ENCODE data around the gene PDLIM4. TPM values are rescaled to one million over a fixed set of nuclear protein-coding genes. Genes with fewer than 3 reads are reported as not detected.

The PDLIM4 gene
- total and polyA plus RNA-seq, 2 experiments from 2014 or later: 84.4 to 156 TPM

DNA sequence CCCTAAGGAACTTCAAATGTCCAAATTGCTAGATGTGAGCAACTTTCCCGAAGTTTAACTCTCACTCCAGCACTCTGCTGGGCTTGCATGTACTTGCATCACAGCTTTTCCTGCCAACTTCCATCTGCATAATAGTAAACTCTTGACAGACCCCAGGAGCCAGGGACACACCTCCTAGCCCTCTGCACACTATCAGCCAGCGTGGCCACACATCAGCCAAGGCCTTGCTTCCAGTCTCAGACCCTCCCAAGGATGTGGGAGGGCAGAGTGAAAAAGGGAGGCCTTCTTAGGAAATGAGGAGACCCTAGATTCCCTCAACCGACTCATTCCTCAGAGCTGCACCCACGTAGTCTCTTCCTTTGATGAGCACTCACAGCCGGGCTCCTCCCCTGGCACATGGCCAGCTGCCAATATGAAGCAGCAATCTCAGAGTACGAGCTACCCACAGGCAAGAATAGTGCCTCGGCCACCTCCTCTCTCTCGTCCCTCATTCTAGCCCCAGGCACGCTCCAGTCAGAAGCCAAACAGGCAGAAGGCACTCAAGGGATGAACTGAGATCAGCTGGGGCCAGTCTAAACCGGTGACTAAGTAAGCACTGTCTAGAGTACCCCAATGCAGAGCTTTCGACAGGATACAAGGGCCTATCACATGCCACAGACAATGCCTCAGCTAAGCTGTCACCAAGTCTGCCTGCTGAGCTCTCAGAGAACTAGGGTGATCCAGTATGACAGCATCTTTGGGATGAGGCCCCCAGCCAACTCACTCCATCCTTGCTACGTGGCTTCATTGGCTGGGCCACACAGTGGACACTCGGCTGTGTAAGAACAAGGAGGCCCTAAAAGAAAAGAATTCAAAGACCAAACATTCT, 32.1 kb upstream of the PDLIM4 start:
- in situ Hi-C loops (cut with MboI): no loop called here
- peak overlapping the region; percentile 94 for H3K9ac ChIP-seq
- WGBS, 2 experiments (ENCODE audit: low coverage in 1 of 2, low lambda C conversion rate in 2 of 2, missing lambda C conversion rate in 2 of 2): 1% methylated on average over 13 of the region's 13 CpGs
- H3K4me2 ChIP-seq (ENCODE audit: unreplicated experiment): peak overlapping the region; percentile 83
- peaks cover 54% of the 10 kb centered on the region for H3F3A ChIP-seq (ENCODE audit: insufficient read depth)
- peak; percentile 95 for DNase-seq
- H3K27me3 ChIP-seq (replicated peaks; ENCODE audit: insufficient read depth): no peaks in the 10 kb centered on the region
- H3K36me3 ChIP-seq (ENCODE audit: low read depth): no peaks in the 10 kb centered on the region
- no peaks in the 10 kb centered on the region; the same call in 1 of the 2 replicates for H4K20me1 ChIP-seq (ENCODE audit: insufficient read depth)
- H3K4me1 ChIP-seq (ENCODE audit: insufficient read depth): peaks cover 60% of the 10 kb centered on the region
- H3K9me2 ChIP-seq (ENCODE audit: insufficient read depth): no peaks in the 10 kb centered on the region
- H3K9me3 ChIP-seq (ENCODE audit: low read depth): no peaks in the 10 kb centered on the region
- H2AFZ ChIP-seq: no peak overlapping the region
- H3K27ac ChIP-seq: peak overlapping the region; percentile 99
- H3K79me2 ChIP-seq (ENCODE audit: insufficient read depth): peaks cover 56% of the 10 kb centered on the region
- no peak for TF ChIP-seq EZH2 (IDR thresholded peaks at IDR 0.05; ENCODE audit: insufficient read depth, poor library complexity, severe bottlenecking)
- H3K4me3 ChIP-seq: peak overlapping the region; percentile 81

DNA sequence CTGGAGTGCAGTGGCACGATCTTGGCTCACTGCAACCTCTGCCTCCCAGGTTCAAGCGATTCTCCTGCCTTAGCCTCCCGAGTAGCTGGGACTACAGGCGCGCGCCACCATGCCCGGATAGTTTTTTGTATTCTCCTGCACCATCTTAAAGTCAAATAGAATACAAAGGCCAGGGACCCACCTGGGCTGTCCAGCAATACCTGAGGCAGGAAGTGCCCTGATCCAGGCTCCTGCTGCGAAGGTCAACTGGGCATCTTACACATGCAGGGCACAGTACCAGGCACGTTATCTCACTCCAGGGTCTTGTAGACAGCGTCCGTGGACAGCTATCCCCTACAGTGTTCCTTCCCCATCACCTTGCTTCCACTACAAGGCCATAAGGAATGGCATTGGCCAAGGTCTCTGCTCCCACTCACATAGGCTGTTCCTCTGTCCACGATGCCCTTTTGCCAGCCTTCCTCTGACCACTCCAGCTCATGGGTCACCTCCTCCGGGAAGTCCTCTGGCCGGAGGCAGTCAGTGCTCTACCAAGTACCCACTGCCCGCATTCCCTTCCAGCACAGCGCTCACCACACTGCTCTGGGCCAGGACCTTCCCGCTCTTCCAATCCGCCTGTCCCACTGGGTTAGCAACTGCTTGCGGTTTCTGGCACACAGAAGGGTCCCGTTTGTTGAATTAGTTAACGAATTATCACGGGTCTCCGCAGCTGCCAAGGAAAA, 30.8 kb upstream of the PDLIM4 start:
- H3K4me3 ChIP-seq: peak overlapping the region; percentile 81
- peaks cover 43% of the 10 kb centered on the region for H3K79me2 ChIP-seq (ENCODE audit: insufficient read depth)
- peaks cover 46% of the 10 kb centered on the region for H3F3A ChIP-seq (ENCODE audit: insufficient read depth)
- DNase-seq: peak; percentile 61
- H3K36me3 ChIP-seq (ENCODE audit: low read depth): no peaks in the 10 kb centered on the region
- TF ChIP-seq EZH2 (IDR thresholded peaks at IDR 0.05; ENCODE audit: insufficient read depth, poor library complexity, severe bottlenecking) (no peak), EZH2phosphoT487 (IDR thresholded peaks at IDR 0.05; ENCODE audit: insufficient read depth, low read depth) (no peak)
- H3K27me3 ChIP-seq (replicated peaks; ENCODE audit: insufficient read depth): no peaks in the 10 kb centered on the region
- no peaks in the 10 kb centered on the region for H3K9me2 ChIP-seq (ENCODE audit: insufficient read depth)
- H3K4me1 ChIP-seq (ENCODE audit: insufficient read depth): peaks cover 48% of the 10 kb centered on the region
- H2AFZ ChIP-seq: peak overlapping the region; percentile 49; the same call in 1 of the 2 replicates
- WGBS, 2 experiments (ENCODE audit: low coverage in 1 of 2, low lambda C conversion rate in 2 of 2, missing lambda C conversion rate in 2 of 2): 35 to 36% methylated on average over 23 of the region's 23 CpGs
- H3K27ac ChIP-seq: peak overlapping the region; percentile 99
- in situ Hi-C loops (cut with MboI): no loop called here
- peak overlapping the region; percentile 83 for H3K4me2 ChIP-seq (ENCODE audit: unreplicated experiment)
- H3K9ac ChIP-seq: peak overlapping the region; percentile 94
- no peaks in the 10 kb centered on the region; the same call in 1 of the 2 replicates for H4K20me1 ChIP-seq (ENCODE audit: insufficient read depth)
- no peaks in the 10 kb centered on the region for H3K9me3 ChIP-seq (ENCODE audit: low read depth)

DNA sequence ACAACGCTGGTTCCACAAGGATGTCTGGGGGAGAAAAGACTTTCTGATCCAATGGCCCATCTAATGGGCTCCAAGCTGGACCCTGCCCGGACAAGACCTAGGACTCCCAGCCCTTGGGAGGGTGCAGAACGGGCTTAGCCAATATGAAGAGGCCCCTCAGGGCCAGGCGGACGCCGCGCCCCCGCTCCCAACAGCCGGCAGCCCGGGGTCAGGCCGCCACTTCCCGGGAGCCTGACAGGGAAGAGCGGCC, 30.3 kb upstream of the PDLIM4 start:
- no peak for DNase-seq
- TF ChIP-seq EZH2phosphoT487 (IDR thresholded peaks at IDR 0.05; ENCODE audit: insufficient read depth, low read depth): no peak
- no peak for TF ChIP-seq EZH2 (IDR thresholded peaks at IDR 0.05; ENCODE audit: insufficient read depth, poor library complexity, severe bottlenecking)
- 0 to 2% methylated on average over 4 to 13 of the region's 13 CpGs for WGBS, 2 experiments (ENCODE audit: low coverage in 1 of 2, low lambda C conversion rate in 2 of 2, missing lambda C conversion rate in 2 of 2)
- H3F3A ChIP-seq (ENCODE audit: insufficient read depth): peaks cover 43% of the 10 kb centered on the region
- peaks cover 43% of the 10 kb centered on the region for H3K4me1 ChIP-seq (ENCODE audit: insufficient read depth)
- H3K4me2 ChIP-seq (ENCODE audit: unreplicated experiment): peak overlapping the region; percentile 83
- H3K27me3 ChIP-seq (replicated peaks; ENCODE audit: insufficient read depth): no peaks in the 10 kb centered on the region
- H3K79me2 ChIP-seq (ENCODE audit: insufficient read depth): peaks cover 38% of the 10 kb centered on the region
- in situ Hi-C loops (cut with MboI): no loop called here
- peak overlapping the region; percentile 81 for H3K4me3 ChIP-seq
- peak overlapping the region; percentile 49; the same call in 1 of the 2 replicates for H2AFZ ChIP-seq
- H3K9me3 ChIP-seq (ENCODE audit: low read depth): no peaks in the 10 kb centered on the region
- H3K36me3 ChIP-seq (ENCODE audit: low read depth): no peaks in the 10 kb centered on the region
- no peaks in the 10 kb centered on the region for H3K9me2 ChIP-seq (ENCODE audit: insufficient read depth)
- H3K9ac ChIP-seq: peak overlapping the region; percentile 94
- peak overlapping the region; percentile 99 for H3K27ac ChIP-seq
- no peaks in the 10 kb centered on the region; the same call in 1 of the 2 replicates for H4K20me1 ChIP-seq (ENCODE audit: insufficient read depth)

DNA sequence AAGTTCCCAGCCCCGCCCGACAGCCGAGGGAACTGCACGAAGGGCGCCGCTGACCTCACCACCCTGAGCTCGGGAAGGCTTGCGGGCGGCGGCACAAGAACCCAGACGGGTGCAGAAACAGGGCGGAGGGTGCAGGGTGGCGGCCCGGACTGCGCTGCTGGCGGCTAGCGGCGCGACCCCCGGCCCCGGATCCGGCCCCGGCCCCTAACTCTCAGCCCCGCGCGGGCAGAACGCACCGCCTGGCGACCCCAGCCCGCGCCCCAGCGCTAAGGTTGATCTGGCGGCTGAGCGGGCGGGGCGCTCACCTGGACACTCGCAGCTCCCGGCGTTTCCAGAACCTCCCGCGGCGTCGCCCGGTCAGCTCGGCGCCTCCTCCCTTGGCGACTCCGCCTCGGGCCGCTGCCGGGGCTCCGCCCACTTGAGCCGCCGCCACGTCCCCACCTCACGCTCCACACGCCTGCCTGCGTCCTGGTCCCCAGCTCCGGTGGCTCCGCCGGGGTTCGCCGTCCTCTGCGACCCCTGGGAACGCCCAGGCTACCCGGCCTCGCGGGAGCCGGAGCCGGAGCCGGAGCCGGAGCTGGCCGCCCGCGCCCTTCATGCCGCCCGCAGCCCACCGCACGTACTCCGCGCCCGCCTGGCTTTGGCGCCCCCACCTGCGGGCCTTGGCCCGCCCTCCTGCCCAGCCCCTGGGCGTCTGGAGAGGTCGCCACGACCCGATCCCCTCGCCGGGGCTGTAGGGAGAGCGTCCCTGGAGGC, 29.8 kb upstream of the PDLIM4 start, which contains the start of gene P4HA2:
TSS of gene P4HA2 (minus strand) at position 369 of the 756 bp plus-strand sequence. CDS start 9,227 bp downstream, outside the sequence.
- Histone ChIP-seq H2AFZ (peak within 1 kb of the TSS; percentile 49), H3K36me3 (ENCODE audit: low read depth) (no peaks in the 10 kb centered on the region), H3K9ac (peak within 1 kb of the TSS; percentile 94), H3K27me3 (replicated peaks; ENCODE audit: insufficient read depth) (no peaks in the 10 kb centered on the region), H3K79me2 (ENCODE audit: insufficient read depth) (peaks cover 33% of the 10 kb centered on the region), H3F3A (ENCODE audit: insufficient read depth) (peaks cover 38% of the 10 kb centered on the region), H3K4me1 (ENCODE audit: insufficient read depth) (peaks cover 38% of the 10 kb centered on the region), H3K9me3 (ENCODE audit: low read depth) (no peaks in the 10 kb centered on the region), H3K27ac (peak within 1 kb of the TSS; percentile 99), H3K4me3 (peak within 1 kb of the TSS; percentile 81), H4K20me1 (ENCODE audit: insufficient read depth) (no peaks in the 10 kb centered on the region), H3K4me2 (ENCODE audit: unreplicated experiment) (peak within 1 kb of the TSS; percentile 83), H3K9me2 (ENCODE audit: insufficient read depth) (no peaks in the 10 kb centered on the region)
- 0 to 4% methylated on average over 47 to 55 of the region's 92 CpGs for WGBS, 2 experiments (ENCODE audit: low coverage in 1 of 2, low lambda C conversion rate in 2 of 2, missing lambda C conversion rate in 2 of 2)
- no peak for TF ChIP-seq EZH2phosphoT487 (IDR thresholded peaks at IDR 0.05; ENCODE audit: insufficient read depth, low read depth)
- TF ChIP-seq EZH2 (IDR thresholded peaks at IDR 0.05; ENCODE audit: insufficient read depth, poor library complexity, severe bottlenecking): no peak
- in situ Hi-C loops (cut with MboI): no loop called here
- DNase-seq: peak; percentile 94

Measured in GM23248 (cell line).